NCI-H748 treated with DMSO at 0.1 percent for 48 hours (cell line): Measurements from ENCODE around the gene HSD3B1.
"Not testable (repeated sequence)": the region's sequence is repeated elsewhere in the genome, so short reads cannot be mapped to it uniquely, and the experiment has no call there.

Experiments used
- DNase-seq: peaks from one replicate; lab custom pipeline; 2025; lab: John Stamatoyannopoulos, UW

HSD3B1 gene

DNA sequence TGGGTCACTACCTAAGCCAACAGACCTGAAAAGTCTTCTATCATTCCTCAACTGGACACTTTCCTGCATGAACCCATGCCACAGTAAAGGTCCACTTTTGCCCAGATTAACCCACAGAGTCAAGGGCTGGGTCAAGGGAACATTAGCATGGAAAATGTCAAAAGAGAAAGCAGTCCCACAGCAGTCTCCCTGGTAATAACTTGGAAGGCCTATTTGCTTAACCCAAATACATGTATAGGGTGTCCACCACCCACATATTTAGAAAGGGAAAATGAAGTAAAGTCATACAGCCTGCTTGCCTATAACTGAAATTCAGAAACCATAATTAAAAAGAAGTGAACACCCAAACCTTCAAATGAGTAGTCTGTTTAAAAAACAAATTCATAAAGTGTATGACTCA lies 16.1 kb upstream of the HSD3B1 start:
- DNase-seq, result no peak

DNA sequence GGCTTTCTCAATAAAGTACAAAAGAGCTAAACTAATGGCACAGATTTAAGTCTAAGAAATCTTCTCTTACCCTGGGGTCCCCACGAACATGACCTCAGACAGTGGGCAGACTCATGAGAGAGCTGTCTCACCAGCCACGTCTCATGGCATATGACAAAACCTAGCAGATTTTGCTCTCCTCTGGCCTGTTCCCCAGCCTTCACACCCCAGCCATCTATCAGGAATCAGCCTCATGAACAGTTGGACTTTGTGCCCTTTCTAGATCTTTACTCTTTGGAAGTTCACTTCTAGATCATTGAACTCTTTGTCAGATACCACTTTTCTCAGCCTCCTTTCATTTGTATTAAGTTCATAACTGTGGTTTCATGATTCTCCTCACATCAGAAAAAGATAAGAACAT lies 14.2 kb upstream of the HSD3B1 start:
- no peak for DNase-seq

DNA sequence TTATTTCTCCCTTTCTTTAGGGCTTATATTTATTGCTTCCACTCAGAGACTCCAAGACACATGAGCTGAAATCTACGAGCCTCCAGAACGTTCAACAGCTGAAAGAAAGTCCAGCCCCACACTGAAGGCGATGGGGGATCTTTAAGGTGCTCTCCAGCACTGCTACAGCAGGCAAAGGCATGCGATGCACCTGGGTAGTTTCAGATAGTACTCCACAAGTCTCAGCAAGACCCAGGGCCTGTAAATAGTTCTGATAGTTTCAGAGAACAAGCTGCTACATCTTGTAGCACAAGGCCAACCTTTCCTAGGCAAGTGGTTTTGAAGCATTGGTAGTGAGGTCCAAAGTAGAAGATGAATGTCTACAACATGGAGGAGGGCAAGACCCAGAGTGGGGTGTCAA lies 2.2 kb upstream of the HSD3B1 start:
- no peak for DNase-seq

DNA sequence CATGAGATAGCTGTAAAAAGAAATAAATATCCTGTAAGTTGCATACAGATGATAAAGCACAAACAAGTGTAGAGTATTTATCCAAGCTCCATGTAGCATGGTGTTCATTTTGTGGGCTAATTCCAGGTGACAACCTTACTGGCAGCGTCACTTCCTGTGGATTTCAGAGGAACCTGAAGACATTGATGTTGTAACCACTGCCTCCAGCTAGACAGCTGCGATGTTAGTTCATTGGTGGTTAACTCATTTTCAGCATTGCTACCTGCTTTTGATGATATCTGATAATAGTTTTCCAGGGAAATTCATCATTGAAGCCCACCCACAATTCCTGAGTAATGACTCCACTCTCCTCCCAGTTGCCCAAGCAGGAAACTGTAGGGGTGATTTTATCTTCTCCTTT lies 3.0 kb downstream of the HSD3B1 start:
- no peak for DNase-seq

DNA sequence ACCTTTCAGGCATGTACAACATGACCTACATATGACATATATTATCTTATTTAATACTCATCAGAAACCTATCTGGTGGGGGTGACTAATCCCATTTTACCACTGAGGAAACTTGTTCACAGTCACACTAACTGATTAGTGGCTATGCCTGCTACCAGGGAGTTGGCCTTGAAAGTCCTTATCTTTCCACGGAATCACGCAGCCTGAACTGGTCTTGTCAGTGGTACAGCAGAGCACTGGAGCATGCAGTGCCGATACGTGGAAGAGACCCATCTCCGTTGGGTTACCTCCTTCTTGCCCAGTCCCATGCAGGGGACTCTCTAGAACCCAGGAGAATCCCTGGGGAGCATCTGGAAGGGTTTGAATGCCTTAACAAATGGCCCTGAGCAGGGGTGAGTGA lies 8.2 kb downstream of the HSD3B1 start:
- no peak for DNase-seq

DNA sequence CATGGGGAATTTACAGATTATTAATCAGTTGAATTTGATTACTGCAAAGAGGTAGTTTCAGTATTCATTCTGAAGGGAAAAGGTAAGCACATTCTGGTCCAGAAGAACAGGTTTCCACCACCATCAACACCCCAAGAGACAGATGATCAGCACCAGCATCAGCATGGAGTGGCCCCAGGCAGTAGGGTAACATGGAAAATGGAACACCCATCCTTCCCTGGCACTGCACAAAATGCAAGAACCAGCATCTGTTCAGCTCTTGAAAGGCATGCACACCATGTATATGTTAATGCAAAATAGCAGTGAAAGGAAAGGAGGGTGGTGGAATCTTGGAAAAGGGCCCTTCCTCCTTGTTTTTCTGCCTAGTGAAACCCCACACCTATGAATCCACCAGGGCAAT lies 9.2 kb downstream of the HSD3B1 start:
- DNase-seq, result no peak

DNA sequence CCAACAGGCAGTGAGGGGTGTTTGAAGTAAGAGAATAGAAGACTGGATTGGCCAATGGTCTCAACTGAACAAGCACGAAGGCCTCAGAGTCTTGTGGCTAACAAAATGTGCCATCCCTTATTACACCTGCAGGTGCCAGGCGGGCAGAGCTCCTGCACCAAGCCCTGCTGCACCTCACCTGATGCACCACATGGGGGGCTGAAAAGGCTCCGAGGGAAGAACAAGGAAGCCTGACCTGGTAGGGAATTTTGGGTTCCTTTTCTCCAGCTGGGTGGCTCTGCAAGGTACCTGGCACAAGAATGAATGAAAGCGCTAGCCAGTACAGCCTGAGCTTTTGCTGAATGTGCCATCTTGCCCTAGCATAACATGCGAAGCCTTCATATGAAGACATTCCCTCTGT lies 9.7 kb downstream of the HSD3B1 start:
- DNase-seq, result no peak

DNA sequence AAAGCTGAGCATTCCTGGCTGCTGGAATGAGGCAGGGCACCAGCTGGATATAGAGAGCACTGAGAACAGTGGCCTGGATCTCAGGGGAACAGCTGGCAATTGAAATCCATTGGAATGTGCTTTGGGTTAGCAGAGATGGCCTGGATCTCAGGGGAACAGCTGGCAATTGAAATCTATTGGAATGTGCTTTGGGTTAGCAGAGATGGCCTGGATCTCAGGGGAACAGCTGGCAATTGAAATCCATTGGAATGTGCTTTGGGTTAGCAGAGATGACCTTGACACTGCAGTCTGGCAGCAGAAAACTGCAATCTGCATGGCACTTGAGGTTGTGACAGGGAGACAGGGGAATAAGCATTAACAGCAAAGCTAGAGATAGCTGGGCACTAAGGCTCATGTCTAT lies 10.7 kb downstream of the HSD3B1 start:
- not testable (repeated sequence) for DNase-seq

DNA sequence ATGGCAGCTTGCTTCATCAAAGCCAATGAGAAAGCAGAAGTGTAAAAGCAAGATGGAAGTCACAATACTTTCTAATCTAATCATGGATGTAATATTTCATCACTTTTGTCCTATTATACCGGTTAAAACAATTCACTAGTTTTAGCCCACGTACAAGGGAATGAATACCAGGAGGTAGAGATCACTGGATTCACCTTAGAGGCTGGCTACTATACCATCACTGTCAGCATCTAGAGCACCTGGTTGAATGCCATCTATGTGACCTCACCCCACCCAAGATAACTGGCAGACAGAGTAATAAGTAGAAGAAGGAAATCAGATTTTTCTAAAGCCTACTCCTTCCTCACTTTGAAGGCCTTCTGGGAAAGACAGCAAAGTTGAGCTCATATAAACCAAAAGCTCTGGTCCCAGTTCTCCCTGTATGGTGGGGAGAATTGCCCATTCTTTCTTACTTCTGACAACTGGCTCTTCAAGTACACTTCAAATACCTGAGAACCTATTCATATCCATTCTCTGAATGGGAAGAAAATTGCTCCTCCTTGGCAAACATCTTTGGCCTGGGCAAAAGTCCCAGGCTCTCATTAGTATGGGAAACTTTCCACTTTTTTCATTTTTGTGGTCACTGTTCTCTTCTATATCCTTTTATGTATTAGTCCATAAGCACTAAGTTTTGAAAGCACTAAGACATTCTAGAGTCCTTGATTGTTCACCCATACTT lies 24.8 kb downstream of the HSD3B1 start:
- no peak for DNase-seq

DNA sequence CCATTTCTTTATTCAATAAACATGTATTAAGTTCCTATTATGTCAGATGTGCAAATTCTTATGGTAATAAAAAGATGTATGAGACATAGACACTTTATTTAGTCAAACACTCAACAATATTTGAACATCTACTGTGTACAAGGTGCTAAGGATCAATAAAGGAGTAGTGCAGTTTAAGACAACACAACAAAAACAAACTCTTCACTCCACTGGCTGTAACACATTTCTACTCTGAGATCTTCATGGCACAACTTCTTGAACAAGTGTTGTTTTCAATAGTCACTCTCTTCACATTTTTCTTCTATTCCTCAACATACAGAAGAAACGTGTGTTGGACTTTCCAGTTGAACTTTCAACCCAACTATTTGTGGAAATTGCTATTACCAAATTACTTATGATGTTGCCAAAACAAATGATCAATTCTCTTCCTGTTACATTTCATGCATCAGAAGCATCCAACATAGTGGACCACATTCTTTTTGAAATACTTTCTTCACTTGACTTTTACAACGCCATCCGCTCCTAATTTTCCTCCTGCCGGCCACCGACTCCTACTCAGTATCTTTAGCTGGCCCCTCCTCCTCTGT lies 25.4 kb downstream of the HSD3B1 start:
- DNase-seq, result no peak

DNA sequence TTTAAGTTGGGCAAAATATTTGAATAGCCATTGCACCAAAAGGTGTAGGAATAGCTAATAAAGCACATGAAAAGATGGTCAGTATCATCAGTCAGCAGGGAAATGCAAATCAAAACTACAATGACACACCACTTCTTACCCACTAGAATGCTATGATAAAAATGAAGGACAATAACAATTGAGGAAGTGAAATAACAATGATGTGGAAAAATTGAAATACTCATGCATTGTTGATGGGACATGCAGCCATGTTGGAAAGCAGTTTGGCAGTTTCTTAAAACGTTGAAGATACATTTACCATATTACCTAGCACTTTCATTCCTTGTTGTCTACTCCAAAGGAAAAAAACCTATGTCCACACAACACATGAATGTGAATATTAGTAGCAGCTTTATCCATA lies 28.4 kb downstream of the HSD3B1 start:
- DNase-seq, result no peak

DNA sequence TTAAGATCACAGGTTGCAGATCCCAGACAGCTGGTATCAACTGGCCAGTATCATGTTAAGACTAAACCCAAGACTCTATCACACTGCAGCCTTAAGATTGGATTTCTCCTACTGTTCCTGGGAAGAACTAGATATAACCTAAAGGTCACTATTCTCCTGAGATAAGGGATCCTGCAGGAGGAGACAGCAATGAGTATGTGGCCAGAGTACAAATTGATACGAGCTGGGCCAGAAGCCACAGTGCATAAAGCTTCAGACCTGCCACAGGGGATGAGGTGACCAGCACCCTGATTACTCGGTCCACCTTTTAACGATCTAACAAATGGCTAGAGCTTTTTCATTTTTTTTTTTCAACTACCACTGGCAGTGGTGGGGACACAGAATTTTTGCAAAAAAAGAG lies 31.0 kb downstream of the HSD3B1 start:
- no peak for DNase-seq

DNA sequence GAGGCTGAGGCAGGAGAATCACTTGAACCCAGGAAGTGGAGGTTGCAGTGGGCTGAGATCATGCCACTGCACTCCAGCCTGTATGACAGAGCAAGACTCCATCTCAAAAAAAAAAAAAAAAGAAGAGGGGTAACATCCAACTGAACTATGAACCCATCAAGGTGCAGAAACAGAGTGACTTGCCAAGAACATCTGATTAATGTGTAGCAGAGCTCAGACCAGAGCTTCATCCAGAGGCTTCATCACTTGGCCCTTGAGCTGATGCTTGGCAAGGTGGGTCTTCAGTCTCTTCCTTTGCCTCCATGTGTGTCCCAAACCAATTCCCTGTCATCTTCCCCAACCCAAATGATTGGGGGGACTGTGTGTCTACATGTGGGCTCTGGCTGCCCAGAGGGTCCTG lies 32.6 kb downstream of the HSD3B1 start:
- no peak for DNase-seq

DNA sequence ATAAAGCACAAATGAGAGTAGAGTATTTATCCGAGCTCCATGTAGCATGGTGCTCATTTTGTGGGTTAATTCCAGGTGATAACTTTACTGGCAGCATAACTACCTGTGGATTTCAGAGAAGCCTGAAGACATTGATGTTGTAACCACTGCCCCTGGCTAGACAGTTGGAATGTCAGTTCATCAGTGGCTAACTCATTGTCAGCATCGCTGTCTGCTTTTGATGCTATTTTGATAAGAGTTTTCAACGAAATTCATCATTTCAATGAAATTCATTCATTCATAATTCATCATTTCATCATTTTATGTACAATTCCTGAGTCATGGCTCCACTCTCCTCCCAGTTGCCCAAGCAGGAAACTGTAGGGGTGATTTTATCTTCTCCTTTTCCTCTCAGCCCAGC lies 34.4 kb downstream of the HSD3B1 start:
- no peak for DNase-seq

DNA sequence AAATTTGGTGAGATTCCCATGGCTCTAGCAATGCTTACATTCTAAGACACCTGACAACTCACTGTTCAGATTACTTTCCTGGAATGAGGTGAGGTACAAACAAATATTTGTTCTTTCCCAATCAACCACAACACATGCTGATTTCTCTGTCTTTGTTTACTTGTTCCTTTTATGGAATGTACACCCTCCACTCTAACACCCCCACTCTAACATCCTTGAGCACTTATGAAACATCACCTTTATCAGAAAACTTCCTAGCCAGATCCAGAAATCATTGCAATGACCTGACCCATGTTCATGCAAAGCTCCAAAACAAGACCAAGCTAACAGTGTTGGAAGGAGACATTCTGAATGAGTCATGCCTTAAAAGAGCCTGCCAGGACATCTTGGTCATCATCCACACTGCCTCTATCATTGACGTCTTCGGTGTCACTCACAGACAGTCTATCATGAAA lies 35.5 kb downstream of the HSD3B1 start:
- no peak for DNase-seq

DNA sequence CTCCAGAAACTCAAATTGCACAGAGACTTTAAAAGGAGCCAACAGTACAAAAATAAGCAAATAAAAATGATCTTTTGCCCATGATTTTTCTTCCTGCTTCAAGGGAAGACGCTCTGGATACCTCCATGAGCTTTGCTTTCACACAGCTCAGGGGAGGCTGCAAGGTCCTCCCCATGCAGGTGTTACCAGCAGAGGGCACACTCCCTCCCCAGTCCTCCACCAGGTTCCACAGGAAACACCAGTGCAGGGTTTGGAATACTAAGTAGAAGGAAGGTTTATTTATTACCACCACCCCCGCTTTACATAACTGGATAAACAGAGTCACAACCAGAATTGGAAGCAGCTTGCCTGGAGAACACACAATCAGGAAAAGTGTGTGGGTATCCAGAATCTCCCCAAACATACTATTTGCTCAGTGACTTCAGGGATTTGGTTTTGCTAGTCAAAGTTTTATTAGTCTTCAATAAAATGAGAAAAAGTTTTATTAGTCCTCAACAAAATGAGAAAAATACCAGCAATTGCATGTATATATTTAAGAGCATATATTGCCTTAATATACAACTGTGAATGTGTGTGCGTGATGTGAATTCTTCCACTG lies 37.3 kb downstream of the HSD3B1 start:
- no peak for DNase-seq

DNA sequence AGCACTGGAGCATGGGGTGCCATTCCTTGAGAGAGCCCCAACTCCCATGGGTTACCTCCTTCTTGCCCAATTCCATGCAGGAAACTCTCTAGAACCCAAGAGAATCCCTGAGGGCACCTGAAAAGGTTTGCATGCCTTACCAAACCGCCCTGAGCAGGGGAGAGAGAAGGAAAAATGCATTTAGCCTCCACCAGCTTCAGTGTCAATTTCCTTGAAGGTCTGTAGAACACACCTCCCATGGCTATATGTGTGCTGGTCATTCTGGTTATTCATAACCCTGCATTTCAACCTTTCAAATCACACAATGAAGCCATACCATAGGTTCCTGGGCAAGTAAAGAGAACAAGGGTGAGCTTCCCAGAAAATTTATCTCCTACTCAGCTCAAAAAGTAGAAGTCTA lies 39.6 kb downstream of the HSD3B1 start:
- DNase-seq, result no peak

DNA sequence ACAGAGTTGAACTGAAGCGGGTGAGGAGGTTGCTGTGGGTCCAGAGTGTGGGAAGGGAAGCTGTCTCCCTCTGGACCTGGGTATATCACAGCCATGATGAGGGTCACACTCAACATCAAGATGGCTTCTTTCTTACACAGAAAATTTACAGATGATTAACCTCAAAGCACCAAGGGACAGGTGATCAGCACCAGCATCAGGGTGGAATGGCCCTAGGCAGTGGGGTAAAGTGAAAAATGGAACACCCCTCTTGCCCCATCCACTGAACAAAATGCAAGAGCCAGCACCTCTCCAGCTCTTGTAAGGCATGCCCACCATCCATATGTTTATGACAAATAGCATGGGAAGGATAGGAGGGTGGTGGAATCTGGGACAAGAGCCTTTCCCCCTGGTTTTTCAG lies 40.3 kb downstream of the HSD3B1 start:
- no peak for DNase-seq

DNA sequence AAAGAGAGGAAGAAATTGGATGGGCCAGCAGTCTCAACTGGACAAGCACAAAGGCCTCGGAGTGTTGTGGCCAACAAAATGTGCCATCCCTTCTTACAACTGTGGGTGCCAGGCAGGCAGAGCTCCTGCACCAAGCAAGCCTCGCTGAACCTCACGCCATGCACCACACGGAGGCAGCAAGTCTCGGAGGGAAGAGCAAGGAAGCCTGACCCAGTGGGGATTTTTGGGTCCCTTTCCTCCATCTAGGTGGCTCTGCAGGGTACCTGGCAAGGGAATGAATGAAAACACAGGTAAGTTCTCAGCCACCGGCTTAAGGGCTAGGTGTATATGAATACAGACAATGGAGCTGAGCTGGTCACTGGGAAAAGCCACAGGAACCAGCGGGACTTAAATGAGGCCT lies 40.8 kb downstream of the HSD3B1 start:
- no peak for DNase-seq

DNA sequence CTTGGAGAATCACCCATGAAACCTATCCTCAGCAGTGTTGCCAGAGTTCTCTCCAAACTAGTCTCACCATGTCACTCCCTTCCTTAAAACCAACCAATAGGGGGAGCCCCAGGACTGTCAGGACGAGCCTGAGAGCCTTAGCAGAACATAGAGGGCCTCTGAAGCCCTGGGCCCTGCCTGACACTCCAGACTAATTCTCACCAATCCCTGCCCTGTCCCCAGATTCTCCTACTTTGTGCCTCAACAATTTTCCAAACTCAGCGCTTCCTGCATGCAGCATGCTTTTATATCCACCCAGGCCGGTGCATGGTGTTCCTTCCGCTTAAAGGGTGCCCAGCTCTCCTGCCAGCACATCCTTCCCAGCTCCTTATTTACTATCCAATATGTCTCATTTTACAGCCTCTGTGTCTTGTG lies 42.7 kb downstream of the HSD3B1 start:
- DNase-seq, result peak; percentile 59

DNA sequence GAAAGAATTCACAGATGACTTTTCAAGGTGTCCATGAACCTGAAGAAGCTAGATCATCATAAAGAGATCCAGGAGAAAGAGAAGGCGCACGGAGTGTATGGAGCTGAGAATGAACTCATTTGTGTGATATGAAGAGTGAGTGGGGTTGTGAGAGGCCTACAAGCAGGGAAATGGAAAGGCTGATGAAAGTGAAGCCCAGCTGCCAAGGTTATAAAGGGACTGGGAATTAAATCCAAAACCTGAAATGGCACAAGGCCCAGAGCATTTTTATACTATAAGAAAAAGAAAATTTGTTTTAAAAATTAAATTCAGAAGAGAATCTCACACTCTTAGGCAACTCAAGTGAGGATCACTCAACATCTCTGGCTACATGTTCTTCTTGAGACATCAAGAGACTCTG lies 43.4 kb downstream of the HSD3B1 start:
- DNase-seq, result no peak

DNA sequence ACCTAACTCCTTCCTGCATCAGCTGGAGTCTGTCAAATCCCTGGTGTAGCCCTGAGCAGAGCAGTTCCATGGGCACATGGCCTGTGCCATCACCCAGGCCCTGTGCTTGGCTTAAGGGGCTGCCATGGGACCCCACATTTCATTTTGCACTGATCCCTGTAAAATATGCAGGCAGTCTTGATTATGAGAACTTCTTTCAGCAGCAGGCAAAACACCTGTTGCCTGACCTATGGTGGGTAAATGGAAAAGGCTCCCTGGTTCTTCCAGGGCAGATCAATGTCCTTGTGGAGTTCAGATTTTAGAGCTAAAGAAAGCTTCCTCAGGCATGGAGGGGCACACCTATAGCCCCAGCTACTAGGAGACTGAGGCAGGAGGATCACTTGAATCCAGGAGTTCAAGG lies 44.2 kb downstream of the HSD3B1 start:
- no peak for DNase-seq

DNA sequence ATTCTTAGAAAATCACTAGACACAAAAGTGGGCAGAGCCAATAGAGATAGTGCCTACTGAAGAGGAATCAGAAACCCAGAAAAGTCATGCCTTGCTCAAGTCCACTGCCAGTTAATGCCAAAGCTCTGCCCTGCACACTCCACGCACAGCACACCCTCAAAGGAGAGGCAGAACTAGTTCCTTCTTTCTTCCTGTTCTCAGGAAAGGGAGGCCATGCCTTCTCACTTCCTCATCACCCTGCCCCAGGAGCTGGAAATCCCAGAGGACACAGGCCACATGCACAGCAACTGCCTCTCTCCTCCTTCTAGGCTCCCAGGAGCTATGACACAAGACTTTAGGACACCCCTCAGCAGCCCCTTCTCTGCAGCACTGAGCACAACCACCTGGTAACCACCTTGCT lies 45.6 kb downstream of the HSD3B1 start:
- not testable (repeated sequence) for DNase-seq
